GDM1 (cell line): ENCODE measurements around the gene RALB.
A peak's percentile ranks its signal among the peaks of the same experiment; 100 is the strongest.

Experiments used
- DNase-seq: peaks from one replicate; lab custom pipeline; 2025; lab: John Stamatoyannopoulos, UW

Gene RALB, protein sequence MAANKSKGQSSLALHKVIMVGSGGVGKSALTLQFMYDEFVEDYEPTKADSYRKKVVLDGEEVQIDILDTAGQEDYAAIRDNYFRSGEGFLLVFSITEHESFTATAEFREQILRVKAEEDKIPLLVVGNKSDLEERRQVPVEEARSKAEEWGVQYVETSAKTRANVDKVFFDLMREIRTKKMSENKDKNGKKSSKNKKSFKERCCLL

GRCh38 chr2:120252225-120253020, at the start of gene RALB:
TSS of gene RALB (plus strand) at chr2:120252852. CDS start at chr2:120278665, 25,813 bp downstream.
- DNase-seq = peak; percentile 92

DNA sequence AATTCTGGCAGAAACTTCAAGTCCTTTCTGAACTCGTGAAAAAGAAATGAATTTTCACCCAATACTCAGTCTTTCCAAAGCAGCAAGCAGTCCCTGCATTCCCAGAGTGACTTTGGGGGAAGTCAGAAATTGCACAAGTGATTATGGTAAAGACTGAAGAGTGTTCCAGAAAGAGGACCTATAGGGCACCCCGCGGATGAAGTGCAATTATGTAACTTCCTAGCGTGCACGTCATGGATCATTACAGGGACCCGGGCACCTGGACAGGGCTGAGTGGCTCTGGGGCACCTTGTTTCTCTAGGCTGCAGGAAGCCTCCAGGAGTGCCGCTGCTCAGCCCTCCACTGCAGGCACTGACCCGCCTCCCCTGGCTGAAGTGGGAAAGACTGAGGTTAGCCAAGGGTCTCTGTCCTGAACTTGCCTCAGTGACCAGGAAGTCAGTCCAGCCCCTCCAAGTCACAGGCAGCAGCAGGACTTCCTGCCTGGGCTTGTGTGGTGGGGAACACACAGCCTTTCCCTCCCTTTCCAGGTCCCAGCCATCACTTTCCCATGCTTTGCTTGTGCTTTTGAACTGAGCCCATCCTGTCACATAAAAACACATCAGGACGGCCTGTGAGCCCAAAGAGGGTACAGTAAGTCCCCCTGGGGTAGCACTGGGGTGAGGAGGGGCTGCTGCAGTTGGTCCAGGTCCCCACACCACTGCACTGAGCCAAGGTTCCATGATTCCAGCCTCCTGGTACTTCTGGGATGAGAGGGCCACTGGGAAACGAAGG, 49.2 kb upstream of the RALB start:
- no peak for DNase-seq

DNA sequence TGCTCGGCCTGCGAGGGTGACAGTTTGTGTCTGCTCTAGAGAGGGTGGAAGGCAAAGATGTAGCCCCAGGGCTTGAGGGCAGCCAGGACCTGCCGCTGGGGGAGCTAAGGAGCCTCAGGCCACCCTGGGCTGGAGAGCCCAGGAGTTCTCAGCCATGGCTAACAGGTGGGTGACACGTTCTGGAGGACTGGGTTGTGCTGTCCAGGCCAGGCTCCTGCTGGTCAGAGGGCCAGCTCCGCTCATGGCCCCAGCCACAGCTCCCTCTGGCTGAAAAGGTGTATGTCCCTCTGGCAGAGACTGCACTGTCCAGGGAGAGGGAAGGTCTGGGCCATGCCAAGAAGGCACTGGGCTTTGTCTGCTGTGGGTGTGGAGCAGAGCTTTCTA, 48.6 kb upstream of the RALB start:
- no peak for DNase-seq

DNA sequence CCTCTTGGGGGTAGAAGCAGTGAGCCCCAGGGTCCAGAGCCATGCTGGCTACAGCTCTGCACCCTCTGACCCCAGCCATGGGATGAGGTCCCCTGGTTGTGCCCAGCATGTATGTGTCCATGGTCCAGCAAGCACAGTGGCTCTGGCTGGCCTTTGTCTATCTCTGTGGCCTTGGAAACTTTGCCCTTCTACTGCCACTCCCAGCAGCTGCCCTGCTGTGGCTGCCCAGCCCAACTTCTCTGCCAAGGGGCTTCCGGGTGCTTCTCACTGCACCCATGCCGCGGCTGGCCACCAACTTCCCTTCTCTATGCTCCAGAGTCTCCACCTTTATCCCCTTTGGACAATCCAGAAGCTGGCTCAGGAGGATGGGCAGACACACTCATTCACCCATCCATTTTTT, 48.2 kb upstream of the RALB start:
- no peak for DNase-seq

GRCh38 chr2:120204945-120205670, 47.5 kb upstream of the RALB start:
- no peak for DNase-seq

DNA sequence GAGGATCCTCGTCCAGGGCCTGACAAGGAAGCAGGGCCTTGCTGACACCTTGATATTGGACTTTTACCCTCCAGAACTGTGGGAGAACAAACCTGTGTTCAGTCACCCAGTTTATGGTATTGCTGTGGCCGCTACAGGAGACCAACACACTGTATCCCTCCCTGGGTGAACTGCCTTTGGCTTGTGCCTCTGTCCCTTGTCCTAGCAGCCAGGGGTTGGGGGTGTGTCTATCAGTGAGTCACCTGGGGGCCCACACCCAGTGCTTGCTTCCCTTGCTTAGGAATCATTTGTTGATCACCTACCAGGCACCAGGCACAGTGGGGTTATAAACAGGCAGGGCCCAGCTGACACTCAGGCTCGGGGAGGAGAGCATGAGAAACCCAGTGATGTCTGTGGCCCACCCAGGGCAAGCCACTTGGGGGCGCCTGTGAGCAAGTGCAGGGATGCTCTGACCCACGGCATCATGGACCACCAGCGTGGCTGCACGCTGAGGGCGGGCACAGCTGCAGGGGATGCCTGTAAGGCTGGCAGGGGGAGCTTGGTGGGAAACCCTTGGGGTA, 46.5 kb upstream of the RALB start:
- no peak for DNase-seq

- DNase-seq = no peak
Observed at GRCh38 chr2:120208381-120209353, 44.0 kb upstream of the RALB start.

DNA sequence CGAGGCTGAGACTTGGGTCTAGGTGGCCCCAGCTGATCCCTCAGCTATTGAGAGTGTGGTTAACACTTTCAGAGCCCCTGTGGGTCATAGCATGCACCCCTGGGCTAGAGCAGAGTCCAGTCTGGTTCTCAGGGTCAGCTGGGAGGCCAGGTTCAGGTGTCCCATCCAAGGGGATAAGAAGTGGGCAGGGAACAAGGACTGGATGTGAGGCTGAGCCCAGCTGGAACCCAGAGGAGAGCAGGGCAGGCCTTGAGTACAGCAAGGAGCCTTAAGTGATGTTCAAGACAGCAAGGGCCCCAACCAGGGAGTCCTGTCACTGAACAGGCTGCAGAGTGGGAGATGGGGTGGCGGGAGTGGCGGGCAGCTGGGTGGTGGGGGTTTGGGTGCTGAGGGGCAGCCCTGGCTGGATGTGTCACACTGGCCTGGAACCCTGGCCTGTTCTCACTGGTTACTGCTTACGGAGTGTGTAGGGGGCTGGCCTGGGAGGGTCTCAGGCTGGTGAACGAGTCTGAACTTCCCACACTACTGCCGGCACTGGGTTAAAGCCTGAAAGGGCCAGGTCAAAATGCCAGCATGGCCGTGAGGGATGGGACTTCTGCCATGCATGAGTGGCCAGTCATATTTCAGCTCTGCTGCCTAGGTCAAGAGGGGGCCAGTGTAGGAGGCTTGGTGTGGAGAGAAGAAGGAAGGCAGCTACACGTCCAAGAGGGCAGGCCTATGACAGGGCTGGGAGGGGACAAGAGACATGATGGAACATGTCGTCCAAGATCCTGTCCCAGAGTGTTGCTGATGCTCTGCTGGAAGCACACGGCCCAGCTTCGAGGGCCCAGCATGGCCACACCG, 43.0 kb upstream of the RALB start:
- no peak for DNase-seq

DNA sequence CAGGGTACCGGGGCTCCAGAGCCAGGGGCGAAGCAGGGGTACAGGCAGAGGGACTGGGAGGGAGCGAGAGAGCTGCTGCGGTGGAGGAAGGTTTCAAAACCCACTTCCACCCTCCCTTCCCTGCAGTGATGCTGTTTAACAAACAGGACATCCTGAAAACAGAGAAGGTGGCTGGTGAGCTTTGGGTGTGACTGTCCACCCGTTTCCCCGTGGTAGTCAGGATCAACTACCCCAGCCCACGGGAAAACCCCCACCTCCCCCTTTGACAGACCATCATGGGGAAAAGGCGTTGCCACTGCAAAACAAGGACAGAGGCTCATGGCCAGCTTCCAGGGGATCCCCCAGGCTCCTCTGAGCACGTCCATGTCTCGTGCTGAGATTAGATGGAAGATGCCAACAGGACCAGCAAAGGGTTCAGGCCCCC, 42.4 kb upstream of the RALB start:
- DNase-seq = no peak

- DNase-seq = no peak
Observed at GRCh38 chr2:120218181-120218580, 34.5 kb upstream of the RALB start.

GRCh38 chr2:120219291-120219690, 33.4 kb upstream of the RALB start:
- no peak for DNase-seq

GRCh38 chr2:120219766-120220165, 32.9 kb upstream of the RALB start:
- no peak for DNase-seq

DNA sequence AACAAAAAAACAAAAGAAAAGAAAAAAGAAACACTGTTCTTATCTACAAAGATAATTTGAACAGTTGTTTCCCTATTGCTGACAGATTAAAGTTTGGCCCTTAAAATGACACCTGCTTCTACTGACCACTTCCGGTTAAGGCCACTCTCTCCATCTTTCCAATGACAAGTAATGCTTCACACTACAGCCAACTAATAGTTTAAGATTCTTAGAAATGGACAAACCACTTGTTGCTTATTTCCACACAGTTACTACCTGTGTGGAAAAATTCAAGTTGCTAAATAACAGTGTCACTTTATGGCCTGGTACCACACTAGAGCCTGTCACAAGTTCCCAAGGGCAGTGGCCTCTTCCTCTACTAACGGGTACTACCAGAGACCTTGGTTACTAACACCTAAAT, 31.9 kb upstream of the RALB start:
- no peak for DNase-seq

GRCh38 chr2:120221616-120222015, 31.0 kb upstream of the RALB start:
- no peak for DNase-seq

DNA sequence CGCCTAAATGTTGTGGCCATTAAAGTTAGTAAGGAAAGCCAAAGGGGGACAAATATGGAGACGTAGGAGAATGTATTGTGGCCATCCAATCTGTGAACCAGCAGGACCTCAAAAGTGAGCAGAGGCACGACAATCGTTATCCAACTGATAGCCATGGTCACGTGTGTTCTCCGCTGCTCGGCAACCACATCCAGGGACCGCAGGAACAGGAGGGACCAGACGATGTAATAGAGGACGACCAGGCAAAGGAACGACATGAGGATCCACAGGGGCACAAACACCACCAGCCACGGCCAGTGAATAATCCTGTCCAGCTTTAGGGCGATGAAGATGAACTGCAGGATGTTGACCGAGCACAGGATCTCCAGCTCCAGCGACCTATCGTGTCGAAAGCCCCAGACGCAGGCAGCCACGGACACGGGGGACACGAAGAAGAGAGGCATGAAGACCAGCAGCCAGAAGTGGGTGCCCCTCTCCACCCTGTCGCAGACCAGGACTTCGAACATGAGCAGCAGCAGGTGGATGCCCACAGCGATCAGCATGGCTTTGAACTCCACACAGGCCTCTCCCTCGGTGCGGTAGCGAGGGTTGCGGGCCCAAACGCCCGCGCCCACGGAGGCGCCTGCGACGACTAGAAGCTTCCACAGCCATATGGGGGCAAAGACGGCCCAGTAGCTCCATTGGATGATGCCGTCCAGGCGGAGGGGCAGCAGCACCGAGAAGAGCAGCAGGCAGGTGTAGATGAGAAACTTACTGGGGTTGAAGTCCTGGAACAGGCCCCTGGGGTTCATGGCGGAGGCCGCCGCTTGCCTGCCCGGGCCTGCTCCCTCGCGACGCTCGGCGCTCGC, 30.2 kb upstream of the RALB start:
- no peak for DNase-seq

- DNase-seq = peak; percentile 30
Observed at GRCh38 chr2:120223034-120223912, 29.4 kb upstream of the RALB start, which contains the start of gene TMEM185B. TSS of gene TMEM185B (minus strand) at chr2:120223400. CDS start at chr2:120222976, 424 bp downstream.

DNA sequence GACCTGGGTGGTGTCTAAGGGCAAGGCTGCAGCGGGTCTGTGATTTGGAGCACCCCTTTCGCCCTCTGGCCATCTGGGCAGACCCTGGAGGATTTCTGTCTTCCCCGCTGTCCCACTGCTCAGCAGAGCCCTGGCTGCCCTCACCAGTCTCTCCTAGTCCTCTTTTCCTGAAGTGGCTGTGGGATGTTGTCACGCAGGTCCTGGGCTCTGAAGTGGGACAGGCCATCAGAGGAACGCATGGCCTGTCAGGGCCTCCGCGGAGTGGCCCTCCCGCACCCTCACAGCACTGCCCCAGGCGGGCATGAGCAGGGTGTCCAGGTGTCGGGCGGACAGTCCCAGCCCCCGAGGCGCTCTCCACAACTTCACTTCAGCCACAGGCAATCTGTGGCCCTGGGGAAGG, 28.4 kb upstream of the RALB start:
- DNase-seq = no peak
